Endothelial cell of umbilical vein (primary cell): ENCODE measurements around the gene COL26A1.

Source experiments
- CTCF ChIP-seq, 2 donors: IDR thresholded peaks; 1 replicate in 1 of 2; 2 replicates in 1 of 2; pipeline ENCODE4 v1.5.1; 2011; ENCODE audit warnings: low read length in 2 of 2, mild to moderate bottlenecking in 2 of 2, moderate library complexity in 2 of 2, control low read depth in 1 of 2, inconsistent platforms in 1 of 2, low read depth in 1 of 2; ENCODE audit not compliant: insufficient read depth in 1 of 2; ENCODE audit errors: extremely low read depth in 1 of 2
- FOS ChIP-seq: IDR thresholded peaks from 2 replicates; pipeline ENCODE4 v1.6.1; 2011; ENCODE audit warnings: mild to moderate bottlenecking, low read length, moderate library complexity, borderline replicate concordance; ENCODE audit not compliant: insufficient read depth
- GATA2 ChIP-seq: IDR thresholded peaks from 2 replicates; pipeline ENCODE4 v1.7.0; 2011; ENCODE audit warnings: low read depth, mild to moderate bottlenecking, moderate library complexity, mixed read lengths, low read length; ENCODE audit not compliant: insufficient read length, insufficient read depth
- JUN ChIP-seq: IDR thresholded peaks from 2 replicates; pipeline ENCODE4 v1.6.1; 2011; ENCODE audit warnings: borderline replicate concordance, low read depth; ENCODE audit not compliant: insufficient read length, insufficient read depth
- POLR2A ChIP-seq: IDR thresholded peaks from 2 replicates; pipeline ENCODE4 v1.6.1; 2012; ENCODE audit warnings: low read depth, mild to moderate bottlenecking, control low read depth, low read length
- POLR2AphosphoS5 ChIP-seq: IDR thresholded peaks from 2 replicates; pipeline ENCODE4 v1.6.1; 2012; ENCODE audit warnings: low read depth, mild to moderate bottlenecking, control low read depth, low read length, moderate library complexity; ENCODE audit not compliant: insufficient read depth

GRCh38 chr7:101564778-101565211, 202.1 kb downstream of the COL26A1 start:
- TF ChIP-seq CTCF (IDR thresholded peaks at IDR 0.05; ENCODE audit: extremely low read depth in 1 of 2, insufficient read depth in 1 of 2, low read depth in 1 of 2, low read length in 2 of 2) (no peak), POLR2AphosphoS5 (no peak), GATA2 (no peak), JUN (no peak), POLR2A (no peak), FOS (no peak)
